Thoracic aorta (tissue), 2 donors: ENCODE results near the gene ARHGEF16. TPM values are rescaled to one million over a fixed set of nuclear protein-coding genes. Genes with fewer than 3 reads are reported as not detected.

ENCODE experiments used
- ATAC-seq: fragments of 150-250 bp; one replicate; pipeline ENCODE4 v1.8.0; 2017; ENCODE audit warnings: low read depth; ENCODE audit not compliant: insufficient number of reproducible peaks, low FRiP score
- DNase-seq: peaks from one replicate; pipeline ENCODE4 v3.0.0-alpha.2; 2020; ENCODE audit warnings: low spot score
- H3K27ac ChIP-seq, 2 donors: fragments of 200-600 bp; sonication (generic); 1 replicate in 1 of 2; 2 replicates in 1 of 2; pipeline ENCODE4 v1.5.1; 2016; ENCODE audit warnings: mild to moderate bottlenecking in 2 of 2, moderate library complexity in 2 of 2
- H3K27me3 ChIP-seq: fragments of 200-600 bp; sonication (generic); replicated peaks from 2 replicates; pipeline ENCODE4 v1.6.0; 2016; ENCODE audit warnings: mild to moderate bottlenecking; ENCODE audit not compliant: insufficient read depth
- H3K36me3 ChIP-seq: fragments of 200-600 bp; sonication (generic); one replicate; pipeline ENCODE4 v1.5.1; 2016
- H3K4me1 ChIP-seq, 2 donors: fragments of 200-600 bp; sonication (generic); 1 replicate in 1 of 2; 2 replicates in 1 of 2; pipeline versions ENCODE4 v1.5.1 to v1.6.0; 2016; ENCODE audit warnings: low read depth in 2 of 2, mild to moderate bottlenecking in 1 of 2; ENCODE audit not compliant: control insufficient read depth in 1 of 2
- H3K4me3 ChIP-seq: fragments of 200-600 bp; sonication (generic); 2 replicates; pipeline ENCODE4 v1.5.1; 2016; ENCODE audit warnings: mild to moderate bottlenecking
- H3K9me3 ChIP-seq: fragments of 200-600 bp; sonication (generic); 2 replicates; pipeline ENCODE4 v1.5.1; 2016
- CTCF ChIP-seq: fragments of 200-600 bp; sonication (generic); IDR thresholded peaks from one replicate; pipeline ENCODE4 v1.5.1; 2019; ENCODE audit warnings: antibody characterized with exemption
- total RNA-seq, 2 donors: library from RNA; depleted of rRNA; stranded (reverse); fragments of >200 nt; gene quantifications; one replicate each; pipeline versions ENCODE4 v1.1.0 to v1.2.3, GENCODE V29; 2016

ARHGEF16 gene
- total RNA-seq, 2 donors from 2014 or later = 1.6 to 2.4 TPM

DNA sequence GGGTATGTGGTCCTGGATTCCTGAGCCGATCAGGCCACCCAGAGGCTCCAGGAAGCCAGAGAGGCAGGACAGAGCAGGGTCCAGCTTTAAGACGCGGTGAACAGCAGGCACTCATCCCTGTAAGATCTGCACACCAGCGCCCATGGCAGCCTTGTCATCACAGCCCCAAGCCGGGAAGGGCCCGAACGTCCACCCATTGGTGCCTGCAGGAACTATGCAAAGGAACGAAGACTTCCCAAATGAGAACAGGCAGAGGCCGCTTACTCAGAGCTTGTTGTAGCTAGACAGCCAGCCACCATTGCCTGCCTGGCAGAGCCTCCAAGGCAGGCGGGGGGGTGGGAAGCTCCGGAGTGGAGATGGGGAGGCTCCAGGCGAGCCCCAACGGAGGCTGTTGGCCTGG, 12.1 kb upstream of the ARHGEF16 start:
- H3K4me1 ChIP-seq = no peaks in the 10 kb centered on the region

DNA sequence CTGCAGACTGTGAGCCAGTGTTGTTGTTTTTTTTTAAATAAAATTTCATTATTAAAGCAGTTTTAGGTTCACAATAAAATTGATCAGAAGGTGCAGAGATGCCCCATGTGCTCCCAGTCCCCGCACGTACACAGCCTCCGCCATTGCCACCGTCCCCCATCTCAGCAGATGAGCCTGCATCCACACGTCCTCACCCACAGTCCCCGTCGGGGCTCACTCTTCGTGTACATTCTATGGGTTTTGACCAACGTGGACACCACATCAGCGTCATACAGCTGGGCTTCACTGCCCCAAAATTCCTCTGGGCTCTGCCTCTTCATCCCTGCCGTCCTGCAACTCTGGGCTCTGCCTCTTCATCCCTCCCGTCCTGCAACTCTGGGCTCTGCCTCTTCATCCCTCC, 11.6 kb upstream of the ARHGEF16 start:
- H3K27me3 ChIP-seq = no peaks in the 10 kb centered on the region

More for the DNA sequence above, 12.1 kb upstream of the ARHGEF16 start:
- no peaks in the 10 kb centered on the region for H3K36me3 ChIP-seq
- no peak overlapping the region for H3K27ac ChIP-seq
- no peak for DNase-seq
- H3K27me3 ChIP-seq = no peaks in the 10 kb centered on the region
- no peak overlapping the region for H3K4me3 ChIP-seq
- no peak for ATAC-seq
- no peak for TF ChIP-seq CTCF
- H3K9me3 ChIP-seq = no peaks in the 10 kb centered on the region

GRCh38 chr1:3443807-3444206, 10.7 kb upstream of the ARHGEF16 start:
- Histone ChIP-seq H3K27ac (no peak overlapping the region), H3K4me3 (no peak overlapping the region), H3K27me3 (no peaks in the 10 kb centered on the region), H3K9me3 (no peaks in the 10 kb centered on the region), H3K36me3 (no peaks in the 10 kb centered on the region), H3K4me1 (no peaks in the 10 kb centered on the region)
- no peak for DNase-seq
- no peak for ATAC-seq
- TF ChIP-seq CTCF = no peak

More for the DNA sequence above, 11.6 kb upstream of the ARHGEF16 start:
- no peak overlapping the region for H3K27ac ChIP-seq
- H3K9me3 ChIP-seq = no peaks in the 10 kb centered on the region
- no peak for TF ChIP-seq CTCF
- no peak for ATAC-seq
- H3K4me1 ChIP-seq = no peaks in the 10 kb centered on the region
- no peak for DNase-seq
- H3K36me3 ChIP-seq = no peaks in the 10 kb centered on the region
- no peak overlapping the region for H3K4me3 ChIP-seq

DNA sequence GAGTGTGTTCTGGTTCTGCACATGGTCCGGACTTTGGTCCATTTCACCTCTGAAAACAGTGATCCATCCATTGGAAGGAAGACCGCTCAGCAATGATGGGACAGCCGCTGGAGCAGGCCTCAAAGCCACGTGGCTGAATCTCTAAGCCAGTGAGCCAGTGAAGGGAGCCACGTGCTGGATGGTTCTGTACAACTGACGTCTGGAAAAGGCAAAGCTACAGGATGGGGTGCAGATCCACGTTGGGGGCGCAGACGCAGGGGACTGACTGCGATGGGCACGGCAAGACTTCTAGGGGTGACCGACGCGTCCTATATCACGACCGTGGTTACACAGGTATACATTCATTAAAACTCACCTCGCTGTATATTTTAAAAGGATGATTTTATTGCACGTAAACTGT, 10.2 kb upstream of the ARHGEF16 start:
- Histone ChIP-seq H3K27ac (no peak overlapping the region), H3K4me3 (no peak overlapping the region), H3K27me3 (no peaks in the 10 kb centered on the region), H3K36me3 (no peaks in the 10 kb centered on the region), H3K9me3 (no peaks in the 10 kb centered on the region), H3K4me1 (no peaks in the 10 kb centered on the region)
- DNase-seq (no peak), ATAC-seq (no peak)
- TF ChIP-seq CTCF = no peak

GRCh38 chr1:3444736-3445135, 9.7 kb upstream of the ARHGEF16 start:
- Histone ChIP-seq H3K27me3 (no peaks in the 10 kb centered on the region), H3K36me3 (no peaks in the 10 kb centered on the region), H3K27ac (no peak overlapping the region), H3K4me1 (no peaks in the 10 kb centered on the region), H3K4me3 (no peak overlapping the region), H3K9me3 (no peaks in the 10 kb centered on the region)
- ATAC-seq = no peak
- DNase-seq = no peak
- TF ChIP-seq CTCF = no peak
